Lung (tissue), 16 donors: ENCODE measurements around the gene FAM227B. TPM values are rescaled to one million over a fixed set of nuclear protein-coding genes. Genes with fewer than 3 reads are reported as not detected.
A peak's percentile ranks its signal among the peaks of the same experiment; 100 is the strongest.
"Not testable (repeated sequence)": the region's sequence is repeated elsewhere in the genome, so short reads cannot be mapped to it uniquely, and the experiment has no call there.

Experiments
- ATAC-seq: fragments of 200-7000 bp; cut with Tn5 transposase; one replicate; pipeline ENCODE4 v1.9.1; 2020; ENCODE audit warnings: moderate number of reproducible peaks; ENCODE audit not compliant: insufficient read depth, low FRiP score
- DNase-seq, 3 donors: peaks; one replicate each; pipeline ENCODE4 v3.0.0-alpha.2; 2013 to 2017
- H3K27ac ChIP-seq, 2 donors: one replicate each; pipeline ENCODE4 v1.5.1; 2013; ENCODE audit warnings: mild to moderate bottlenecking in 2 of 2, moderate library complexity in 2 of 2, control low read depth in 1 of 2, inconsistent platforms in 1 of 2, low read depth in 1 of 2, low read length in 1 of 2
- H3K27me3 ChIP-seq, 3 donors: one replicate each; pipeline ENCODE4 v1.5.1; 2013; ENCODE audit warnings: low read length in 2 of 3; ENCODE audit not compliant: control insufficient read depth in 3 of 3, insufficient read depth in 3 of 3
- H3K36me3 ChIP-seq, 4 donors: one replicate each; pipeline ENCODE4 v1.5.1; 2013; ENCODE audit warnings: low read length in 4 of 4, mild to moderate bottlenecking in 1 of 4, moderate library complexity in 1 of 4; ENCODE audit not compliant: control insufficient read depth in 4 of 4, insufficient read depth in 4 of 4
- H3K4me1 ChIP-seq, 5 donors: one replicate each; pipeline ENCODE4 v1.5.1; 2013; ENCODE audit warnings: low read length in 5 of 5, mild to moderate bottlenecking in 2 of 5, moderate library complexity in 1 of 5; ENCODE audit not compliant: control insufficient read depth in 5 of 5, insufficient read depth in 5 of 5
- H3K4me3 ChIP-seq: one replicate; pipeline ENCODE4 v1.5.1; 2013; ENCODE audit warnings: mild to moderate bottlenecking, control low read depth, moderate library complexity
- H3K9ac ChIP-seq, 2 donors: one replicate each; pipeline ENCODE4 v1.5.1; 2013; ENCODE audit warnings: low read length in 2 of 2, control low read depth in 1 of 2; ENCODE audit not compliant: insufficient read depth in 1 of 2
- H3K9me3 ChIP-seq, 4 donors: one replicate each; pipeline ENCODE4 v1.5.1; 2013; ENCODE audit warnings: low read length in 3 of 4, mild to moderate bottlenecking in 1 of 4, moderate library complexity in 1 of 4; ENCODE audit not compliant: control insufficient read depth in 4 of 4, insufficient read depth in 3 of 4
- WGBS, 2 donors: extraction: QIAGEN DNeasy Blood & Tissue Kit; methylation state at CpG; one replicate each; pipeline ENCODE4 v1.1.7; 2013; 5-methylcytosine and 5-hydroxymethylcytosine counted together
- long read RNA-seq, 5 donors: transcript quantifications; one replicate each; lab custom pipeline, GENCODE V29; 2026
- polyA plus RNA-seq, 2 donors: library from polyadenylated mRNA; stranded (reverse); fragments of 200-250 nt; gene quantifications; one replicate each; pipeline ENCODE4 v1.2.1, GENCODE V29; 2013
- total RNA-seq, 2 donors: library from RNA; depleted of rRNA in 1 of 2; stranded (reverse); fragments of >200 nt in 1 of 2; gene quantifications; one replicate each; pipeline ENCODE4 v1.2.1, GENCODE V29; 2014 to 2021
- TF ChIP-seq, protein P1 (sequence below): IDR thresholded peaks from 2 replicates; pipeline ENCODE4 v1.5.1; 2012; ENCODE audit warnings: mild to moderate bottlenecking; ENCODE audit errors: control extremely low read depth, extremely low read depth
- donor health status: control.
- donor health status: control.
- donor health status: Bipolar disorder and iron deficiency.
- donor health status: healthy.
- donor health status: DM: yes; HTN: yes; CAD: no.

FAM227B gene, protein sequence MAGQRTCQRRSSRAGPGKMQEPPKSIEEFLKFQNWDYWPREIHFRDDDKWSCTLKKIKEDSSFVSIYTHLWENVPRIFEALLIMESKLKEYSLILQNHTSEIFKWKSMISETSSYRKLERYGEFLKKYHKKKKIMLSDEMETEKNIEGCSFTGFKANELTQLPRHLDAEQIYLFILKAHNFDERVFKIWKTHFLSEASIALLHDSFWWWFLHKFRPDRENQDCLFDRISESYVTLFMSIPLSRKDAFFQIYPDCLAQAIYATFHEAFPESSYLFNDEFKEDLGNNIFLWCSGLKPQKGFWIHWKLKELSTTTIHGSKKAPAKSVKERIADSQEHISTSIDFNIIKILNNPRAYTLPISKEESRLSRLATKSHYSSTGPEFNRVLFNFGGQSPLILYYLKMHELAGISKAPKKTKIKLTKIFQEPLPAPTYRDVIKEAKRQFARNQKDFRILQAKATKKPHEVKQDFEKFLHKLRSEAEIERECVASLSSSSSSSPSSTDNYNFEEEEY
- total RNA-seq, result 10 to 100 TPM in 1 of 2 donors, 1 to 10 TPM in 1; 6.1 to 14.5 TPM
- 1 to 10 TPM; 2.2 to 3.3 TPM for polyA plus RNA-seq
- long read RNA-seq, donor 1, partial matches to known transcripts, result 30 of 40 reads
- long read RNA-seq, donor 1, other reads (novel, unspliced or antisense), result 8 of 40 reads
- long read RNA-seq, donor 2, result 0 reads
- long read RNA-seq, donor 3, result 0 reads
- long read RNA-seq, donor 4, result 0 reads
- long read RNA-seq, donor 5, partial matches to known transcripts, result 0 of 1 reads
- long read RNA-seq, donor 5, other reads (novel, unspliced or antisense), result 0 of 1 reads

DNA sequence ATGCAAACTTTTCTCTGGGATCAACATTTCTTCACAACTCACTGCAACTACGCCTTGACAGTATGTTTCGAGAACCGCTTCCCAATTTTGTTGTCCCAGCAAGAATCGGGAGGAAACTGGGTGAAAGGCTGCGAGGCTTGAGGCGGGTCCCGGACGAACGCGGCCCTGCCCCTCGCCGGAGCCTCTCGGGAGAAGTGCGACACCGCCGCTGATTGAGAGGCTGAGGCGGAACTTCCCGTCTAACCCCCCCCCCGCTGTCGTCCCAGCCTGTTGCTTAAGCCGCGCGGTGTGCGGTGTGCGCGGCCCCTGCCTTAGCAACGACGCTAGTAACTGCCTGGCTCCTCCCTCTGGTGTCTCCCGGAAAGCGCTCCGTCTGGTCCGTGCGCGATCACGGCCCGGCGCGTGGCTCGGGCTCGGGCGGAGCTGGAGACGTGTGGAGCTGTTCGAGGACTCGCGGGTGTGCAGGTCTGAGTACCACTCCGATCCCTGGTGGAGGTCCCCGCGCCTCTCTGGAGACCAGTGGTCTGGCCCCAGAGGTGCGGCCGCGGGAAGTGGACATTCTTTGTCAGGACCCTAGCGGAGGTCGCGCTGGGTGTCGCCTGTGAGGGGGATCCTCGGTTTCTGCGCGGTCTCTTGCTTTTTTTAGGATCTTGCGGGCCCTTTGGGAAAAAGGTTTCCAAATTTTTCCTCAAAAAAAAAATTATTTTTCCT is at the start of gene FAM227B, which contains the start of gene DTWD1:
Gene FAM227B, minus strand, starts transcription at position 161 of the 711 bp plus-strand sequence. CDS start 5,647 bp downstream, outside the sequence.
Gene DTWD1, plus strand, starts transcription at position 391 of the 711 bp plus-strand sequence. CDS start 4,120 bp downstream, outside the sequence.
- peaks cover 0 to 8% (median 4%) of the 10 kb centered on the region in 4 donors for H3K36me3 ChIP-seq
- H3K9ac ChIP-seq, result peak within 1 kb of the TSS; percentile 94 to 99
- H3K9me3 ChIP-seq, result peaks cover 0 to 4% (median 2%) of the 10 kb centered on the region in 4 donors
- no peaks in the 10 kb centered on the region for H3K27me3 ChIP-seq
- ATAC-seq (peak; percentile 99), DNase-seq (peak; percentile 99 to 100 (median 99))
- H3K4me1 ChIP-seq, result peaks cover 2 to 23% (median 13%) of the 10 kb centered on the region in 5 donors
- WGBS, 2 donors, result 0 to 1% methylated on average over 58 to 59 of the region's 59 CpGs
- TF ChIP-seq, protein P1, sequence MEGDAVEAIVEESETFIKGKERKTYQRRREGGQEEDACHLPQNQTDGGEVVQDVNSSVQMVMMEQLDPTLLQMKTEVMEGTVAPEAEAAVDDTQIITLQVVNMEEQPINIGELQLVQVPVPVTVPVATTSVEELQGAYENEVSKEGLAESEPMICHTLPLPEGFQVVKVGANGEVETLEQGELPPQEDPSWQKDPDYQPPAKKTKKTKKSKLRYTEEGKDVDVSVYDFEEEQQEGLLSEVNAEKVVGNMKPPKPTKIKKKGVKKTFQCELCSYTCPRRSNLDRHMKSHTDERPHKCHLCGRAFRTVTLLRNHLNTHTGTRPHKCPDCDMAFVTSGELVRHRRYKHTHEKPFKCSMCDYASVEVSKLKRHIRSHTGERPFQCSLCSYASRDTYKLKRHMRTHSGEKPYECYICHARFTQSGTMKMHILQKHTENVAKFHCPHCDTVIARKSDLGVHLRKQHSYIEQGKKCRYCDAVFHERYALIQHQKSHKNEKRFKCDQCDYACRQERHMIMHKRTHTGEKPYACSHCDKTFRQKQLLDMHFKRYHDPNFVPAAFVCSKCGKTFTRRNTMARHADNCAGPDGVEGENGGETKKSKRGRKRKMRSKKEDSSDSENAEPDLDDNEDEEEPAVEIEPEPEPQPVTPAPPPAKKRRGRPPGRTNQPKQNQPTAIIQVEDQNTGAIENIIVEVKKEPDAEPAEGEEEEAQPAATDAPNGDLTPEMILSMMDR, result no peak
- peak within 1 kb of the TSS; percentile 94 for H3K4me3 ChIP-seq
- H3K27ac ChIP-seq, result peak within 1 kb of the TSS; percentile 96 to 99

DNA sequence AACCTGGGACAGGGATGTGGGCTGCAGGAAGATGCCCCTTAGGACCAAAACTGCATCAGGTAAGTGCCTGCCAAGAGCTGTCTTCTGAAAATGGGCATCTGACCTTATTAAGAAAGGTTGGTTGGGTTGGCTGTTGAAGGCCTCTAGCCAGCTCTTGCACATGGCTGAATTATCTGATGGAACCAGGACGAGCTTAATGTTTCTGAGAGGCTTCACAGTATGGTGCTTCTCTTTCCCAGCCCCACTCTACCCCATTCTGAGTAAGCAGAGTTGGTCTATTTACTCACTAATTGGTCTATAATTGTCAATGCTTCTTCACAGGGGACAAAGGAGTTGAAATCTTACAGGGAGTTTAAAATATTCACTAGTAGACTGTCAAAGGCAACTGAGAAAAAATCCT is 48.7 kb upstream of the FAM227B start:
- no peak overlapping the region for H3K27ac ChIP-seq
- H3K4me1 ChIP-seq, result peaks cover 0 to 10% (median 0%) of the 10 kb centered on the region in 5 donors
- no peak for ATAC-seq
- 80 to 82% methylated on average over 1 of the region's 1 CpG for WGBS, 2 donors
- DNase-seq, result no peak
- TF ChIP-seq, protein P1, result no peak
- H3K4me3 ChIP-seq, result no peak overlapping the region
- H3K9ac ChIP-seq, result no peak overlapping the region
- H3K27me3 ChIP-seq, result no peaks in the 10 kb centered on the region
- H3K36me3 ChIP-seq, result no peaks in the 10 kb centered on the region
- no peaks in the 10 kb centered on the region for H3K9me3 ChIP-seq

DNA sequence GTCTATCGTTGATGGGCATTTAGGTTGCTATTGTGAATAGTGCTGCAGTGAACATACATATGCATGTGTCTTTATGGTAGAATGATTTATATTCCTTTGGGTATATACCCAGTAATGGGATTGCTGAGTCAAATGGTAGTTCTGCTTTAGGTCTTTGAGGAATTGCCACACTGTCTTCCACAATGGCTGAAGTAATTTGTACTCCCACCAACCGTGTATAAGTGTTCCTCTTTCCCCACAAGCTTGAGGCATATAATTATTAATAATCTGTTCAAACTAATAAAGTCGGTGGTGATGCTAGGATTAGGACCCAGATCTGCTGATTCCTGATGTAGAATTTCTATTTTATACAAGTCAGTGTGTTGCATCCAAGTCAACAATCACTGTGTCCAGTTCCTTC is 45.9 kb upstream of the FAM227B start:
- ATAC-seq, H3K36me3 ChIP-seq, H3K9me3 ChIP-seq, H3K27ac ChIP-seq, H3K4me3 ChIP-seq, H3K9ac ChIP-seq, DNase-seq, H3K27me3 ChIP-seq: not testable (repeated sequence)
- 70 to 86% methylated on average over 3 of the region's 3 CpGs for WGBS, 2 donors
- peaks cover 0 to 17% (median 0%) of the 10 kb centered on the region in 5 donors for H3K4me1 ChIP-seq
